SKM-1 treated with dmso at 0.1 percent for 144 hours (cell line): ENCODE data around the gene PPP2R2D.
"Not testable (repeated sequence)": the region's sequence is repeated elsewhere in the genome, so short reads cannot be mapped to it uniquely, and the experiment has no call there.

Experiments
- DNase-seq: peaks from one replicate; lab custom pipeline; 2025; ENCODE audit not compliant: unreplicated experiment; lab: John Stamatoyannopoulos, UW

The PPP2R2D gene

DNA sequence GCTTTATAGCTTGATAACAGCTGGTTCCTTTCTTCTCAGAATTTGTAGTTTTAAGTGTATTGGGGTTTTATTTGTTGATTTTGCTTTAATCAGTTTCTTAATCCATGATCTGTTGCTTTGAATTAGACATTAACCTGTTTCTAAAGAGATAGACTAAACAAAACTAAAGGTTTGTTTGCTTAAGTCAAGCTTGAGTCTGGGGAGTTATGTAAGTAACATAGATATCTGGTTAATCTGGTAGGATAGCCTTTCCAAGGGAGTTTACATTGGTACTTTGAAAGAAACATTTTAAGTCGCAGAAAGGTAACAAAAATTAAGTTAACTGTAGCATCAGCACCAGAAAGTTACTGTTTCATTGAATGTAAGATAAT is 5.4 kb downstream of the PPP2R2D start:
- no peak for DNase-seq

DNA sequence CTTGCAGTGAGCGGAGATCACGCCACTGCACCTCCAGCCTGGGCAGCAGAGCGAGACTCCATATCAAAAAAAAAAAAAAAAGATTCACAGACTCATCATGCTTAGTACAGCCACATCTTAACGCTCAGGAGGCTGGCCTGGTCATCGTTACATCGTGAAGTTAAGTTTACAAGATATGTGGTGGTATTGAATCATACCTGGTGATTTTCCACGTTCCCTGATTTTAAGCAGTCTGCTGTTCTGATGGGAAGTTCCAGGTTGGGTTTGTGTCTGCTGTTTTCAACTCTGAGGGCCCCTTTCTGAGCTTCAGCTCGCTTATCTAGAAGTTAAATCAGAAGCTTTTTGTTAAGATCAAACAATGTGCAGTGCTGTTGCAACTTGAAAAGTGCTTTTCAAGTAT is 6.9 kb downstream of the PPP2R2D start:
- DNase-seq = no peak

DNA sequence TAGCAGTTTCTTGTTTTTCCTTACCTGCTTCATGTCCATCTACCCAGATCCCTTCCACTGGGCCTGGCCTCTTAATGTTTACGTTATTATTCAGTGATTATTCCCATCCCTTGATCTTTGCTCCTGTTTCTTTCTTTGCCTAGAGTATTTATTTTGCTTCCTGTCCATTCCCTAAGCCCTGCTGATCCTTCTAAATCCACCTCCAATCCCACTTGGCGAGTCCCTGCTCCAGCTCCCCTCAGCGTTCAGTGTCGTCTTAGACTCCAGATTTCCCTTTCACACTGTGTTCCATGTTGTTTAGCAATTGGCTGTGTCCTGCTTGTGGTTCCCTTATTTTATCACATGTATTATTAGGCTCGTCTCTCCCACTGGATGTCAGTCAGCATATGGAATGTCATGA is 7.3 kb downstream of the PPP2R2D start:
- no peak for DNase-seq

DNA sequence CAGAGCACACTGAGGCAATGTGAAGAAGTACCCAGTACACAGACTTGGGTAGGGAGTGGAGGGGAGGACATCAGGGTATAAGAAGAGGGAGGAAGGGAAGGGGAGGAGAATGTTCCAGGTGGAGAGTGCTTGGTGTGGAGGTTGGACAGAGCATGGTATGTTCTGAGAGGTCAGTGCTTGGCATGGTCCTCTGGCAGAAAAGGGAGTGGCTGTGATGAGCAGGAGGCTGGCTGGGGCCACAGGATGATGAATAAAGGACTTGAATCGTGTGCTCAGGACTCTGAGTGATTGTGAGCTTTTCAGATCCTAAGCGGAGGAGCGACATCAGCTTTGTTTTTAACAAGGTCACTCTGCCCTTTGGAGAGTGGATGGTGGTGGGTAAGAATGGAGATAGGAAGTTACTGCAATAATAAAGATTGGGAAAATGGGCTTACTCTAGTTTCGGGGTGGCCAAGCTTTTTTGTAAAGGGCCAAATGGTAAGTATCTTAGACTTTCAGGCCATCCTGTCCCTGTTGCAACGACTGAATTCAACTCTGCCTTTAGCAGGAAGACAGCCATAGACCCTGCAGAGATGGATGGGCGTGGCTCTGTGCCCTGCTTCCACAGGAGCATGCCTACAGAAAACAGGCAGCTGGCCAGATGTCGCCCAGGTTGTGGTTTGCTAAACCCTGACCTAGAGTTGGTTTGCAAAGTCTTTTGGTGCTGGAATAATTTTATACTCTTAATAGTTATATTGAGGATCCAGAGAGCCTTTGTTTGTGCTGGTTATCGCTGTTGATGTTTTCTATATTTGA is 8.4 kb downstream of the PPP2R2D start:
- DNase-seq = no peak

DNA sequence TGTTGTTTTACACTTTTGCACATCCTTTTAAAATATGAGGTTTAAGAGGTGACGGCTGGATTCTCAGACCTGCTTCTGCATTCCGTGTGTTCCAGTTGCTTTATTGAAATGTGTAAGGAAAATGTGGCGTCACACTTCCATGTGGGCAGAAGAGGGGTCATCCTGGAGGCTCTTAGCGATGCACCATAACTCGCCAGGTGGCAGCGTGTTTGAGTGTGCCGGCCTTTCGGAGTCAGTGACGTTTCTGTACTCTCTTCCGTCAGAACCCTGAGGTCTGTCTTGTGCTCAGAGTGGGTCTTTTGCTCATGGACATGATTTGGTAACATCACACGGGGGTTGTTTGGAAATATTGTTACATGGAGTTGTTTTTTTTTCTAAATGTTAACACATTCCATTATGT is 9.1 kb downstream of the PPP2R2D start:
- DNase-seq = no peak

DNA sequence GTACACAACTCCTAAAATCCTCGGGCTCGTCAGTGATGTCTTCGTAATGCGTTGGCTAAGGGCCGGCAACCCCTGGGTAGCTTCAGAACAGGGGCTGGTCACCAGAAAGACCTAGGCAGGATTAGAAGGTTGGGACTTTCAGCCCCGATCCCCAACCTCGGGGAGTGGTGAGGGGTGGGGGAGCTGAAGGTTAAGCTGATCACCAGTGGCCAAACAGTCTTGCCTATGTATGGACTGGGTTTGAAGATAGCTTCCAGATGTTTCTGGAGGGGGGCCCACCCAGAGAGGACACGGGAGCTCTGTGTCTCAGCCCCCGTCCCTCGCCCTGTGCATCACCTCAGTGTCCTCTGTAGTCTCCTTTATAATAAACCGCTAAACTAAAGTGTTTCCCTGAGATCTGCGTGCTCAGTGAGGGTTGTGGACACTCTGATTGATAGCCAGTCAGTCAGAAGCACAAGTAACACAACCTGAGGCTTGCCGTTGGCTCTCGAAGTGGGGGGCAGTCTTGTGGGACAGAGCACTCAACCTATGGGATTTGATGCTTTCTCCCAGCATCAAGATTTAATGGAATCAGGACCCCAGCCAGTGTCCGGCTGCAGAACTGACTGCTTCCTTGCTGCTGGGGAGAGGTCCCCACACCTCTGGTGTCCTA is 10.0 kb downstream of the PPP2R2D start:
- no peak for DNase-seq

DNA sequence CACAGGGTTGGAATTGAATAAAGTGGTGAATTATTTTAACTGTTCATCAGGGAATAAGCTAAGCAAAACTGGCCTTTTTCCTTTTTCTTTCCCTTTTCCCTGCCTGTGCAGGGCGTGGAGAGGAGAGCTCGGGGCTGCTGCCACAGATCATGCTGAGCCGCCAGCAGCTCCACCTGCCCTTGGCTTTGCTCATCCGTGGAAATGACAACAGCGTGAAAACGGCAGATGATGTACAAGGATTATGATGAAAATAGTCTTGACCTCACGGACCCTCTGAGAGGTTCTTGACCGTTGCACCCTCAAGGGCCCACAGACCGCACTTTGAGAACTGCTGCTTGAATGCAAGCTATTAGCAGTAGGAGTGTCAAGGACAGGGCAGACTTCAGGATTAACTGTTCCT is 10.6 kb downstream of the PPP2R2D start:
- no peak for DNase-seq

DNA sequence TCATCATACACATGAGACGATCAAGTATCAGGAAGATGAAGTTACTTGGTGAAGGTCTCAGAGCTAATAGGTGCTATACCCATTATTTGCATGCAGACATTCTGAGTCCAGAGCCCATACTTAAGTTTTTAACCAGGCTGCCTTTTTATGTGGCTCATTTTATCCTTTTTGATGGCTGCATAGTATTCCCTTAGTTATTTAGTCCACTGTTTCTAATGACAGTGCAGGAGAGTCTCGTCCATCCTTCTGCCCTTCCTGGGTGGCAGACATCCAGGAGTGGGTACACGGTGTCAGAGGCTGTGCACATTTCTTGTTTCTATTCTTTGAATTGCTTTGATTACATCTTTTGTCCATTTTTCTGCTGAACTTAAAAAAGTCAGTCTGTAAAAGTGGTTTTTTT is 11.8 kb downstream of the PPP2R2D start:
- DNase-seq = no peak

DNA sequence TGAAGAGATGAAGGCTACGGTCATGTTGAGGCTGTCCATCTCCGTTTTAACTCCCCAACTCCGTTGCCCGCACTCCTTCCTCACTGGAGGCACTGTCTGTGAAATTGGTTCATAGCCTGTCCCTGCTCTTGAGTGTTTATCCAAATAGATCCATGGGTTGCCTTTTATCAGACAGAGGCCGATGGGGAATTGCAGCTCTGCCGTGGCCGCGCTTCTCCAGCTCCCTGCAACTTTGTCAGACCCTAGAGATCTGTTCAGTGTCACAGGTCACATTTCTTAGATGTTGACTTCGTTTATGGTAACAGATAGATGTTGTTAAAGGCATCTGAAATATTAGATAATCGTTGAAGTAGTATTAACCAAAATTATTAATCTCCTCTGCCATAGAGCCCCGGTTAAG is 14.7 kb downstream of the PPP2R2D start:
- no peak for DNase-seq

DNA sequence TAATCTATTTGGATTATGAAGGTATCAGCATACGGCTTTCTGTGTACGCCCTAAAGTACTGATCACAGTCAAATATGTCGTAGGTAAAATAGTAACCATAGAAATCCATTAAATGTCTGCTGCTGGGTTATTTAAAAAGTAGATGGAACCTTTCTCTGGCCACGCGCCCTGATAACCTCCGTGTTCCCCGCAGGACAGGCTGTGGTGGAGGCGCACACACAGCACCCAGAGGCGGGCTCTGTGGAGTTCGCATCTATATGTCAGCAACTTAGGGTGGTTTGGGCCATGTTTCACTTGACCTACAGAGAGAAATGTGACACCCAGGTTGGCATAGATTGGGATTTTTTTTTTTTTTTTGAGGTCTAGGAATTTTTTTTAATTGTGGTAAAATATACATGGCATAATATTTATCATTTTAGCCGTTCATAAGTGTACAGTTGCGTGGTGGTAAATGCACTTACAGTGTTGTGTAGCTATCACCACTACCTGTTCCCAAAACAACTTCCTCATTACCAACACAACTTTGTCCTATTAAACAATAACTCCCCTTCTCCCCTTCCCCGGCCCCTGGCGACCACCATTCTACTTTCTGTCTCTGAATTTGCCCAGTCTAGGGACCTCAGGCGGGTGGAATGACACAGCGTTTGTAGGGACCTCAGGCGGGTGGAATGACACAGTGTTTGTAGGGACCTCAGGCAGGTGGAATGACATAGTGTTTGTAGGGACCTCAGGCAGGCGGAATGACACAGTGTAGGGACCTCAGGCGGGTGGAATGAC is 15.4 kb downstream of the PPP2R2D start:
- DNase-seq = no peak

DNA sequence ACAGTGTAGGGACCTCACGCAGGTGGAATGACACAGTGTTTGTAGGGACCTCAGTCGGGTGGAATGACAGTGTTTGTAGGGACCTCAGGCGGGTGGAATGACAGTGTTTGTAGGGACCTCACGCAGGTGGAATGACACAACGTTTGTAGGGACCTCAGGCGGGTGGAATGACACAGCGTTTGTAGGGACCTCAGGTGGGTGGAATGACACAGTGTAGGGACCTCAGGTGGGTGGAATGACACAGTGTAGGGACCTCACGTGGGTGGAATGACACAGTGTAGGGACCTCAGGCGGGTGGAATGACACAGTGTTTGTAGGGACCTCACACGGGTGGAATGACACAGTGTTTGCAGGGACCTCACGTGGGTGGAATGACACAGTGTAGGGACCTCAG is 16.0 kb downstream of the PPP2R2D start:
- DNase-seq = not testable (repeated sequence)

DNA sequence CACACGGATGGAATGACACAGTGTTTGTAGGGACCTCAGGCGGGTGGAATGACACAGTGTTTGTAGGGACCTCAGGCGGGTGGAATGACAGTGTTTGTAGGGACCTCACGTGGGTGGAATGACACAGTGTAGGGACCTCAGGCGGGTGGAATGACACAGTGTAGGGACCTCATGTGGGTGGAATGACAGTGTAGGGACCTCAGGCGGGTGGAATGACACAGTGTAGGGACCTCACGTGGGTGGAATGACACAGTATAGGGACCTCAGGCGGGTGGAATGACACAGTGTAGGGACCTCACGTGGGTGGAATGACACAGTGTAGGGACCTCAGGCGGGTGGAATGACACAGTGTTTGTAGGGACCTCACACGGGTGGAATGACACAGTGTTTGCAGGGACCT is 16.7 kb downstream of the PPP2R2D start:
- DNase-seq = not testable (repeated sequence)

DNA sequence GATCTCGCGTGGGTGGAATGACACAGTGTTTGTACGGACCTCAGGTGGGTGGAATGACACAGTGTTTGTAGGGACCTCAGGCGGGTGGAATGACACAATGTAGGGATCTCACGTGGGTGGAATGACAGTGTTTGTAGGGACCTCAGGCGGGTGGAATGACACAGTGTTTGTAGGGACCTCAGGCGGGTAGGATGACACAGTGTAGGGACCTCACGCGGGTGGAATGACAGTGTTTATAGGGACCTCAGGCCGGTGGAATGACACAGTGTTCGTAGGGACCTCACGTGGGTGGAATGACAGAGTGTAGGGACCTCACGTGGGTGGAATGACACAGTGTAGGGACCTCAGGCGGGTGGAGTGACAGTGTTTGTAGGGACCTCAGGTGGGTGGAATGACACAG is 18.7 kb downstream of the PPP2R2D start:
- not testable (repeated sequence) for DNase-seq

DNA sequence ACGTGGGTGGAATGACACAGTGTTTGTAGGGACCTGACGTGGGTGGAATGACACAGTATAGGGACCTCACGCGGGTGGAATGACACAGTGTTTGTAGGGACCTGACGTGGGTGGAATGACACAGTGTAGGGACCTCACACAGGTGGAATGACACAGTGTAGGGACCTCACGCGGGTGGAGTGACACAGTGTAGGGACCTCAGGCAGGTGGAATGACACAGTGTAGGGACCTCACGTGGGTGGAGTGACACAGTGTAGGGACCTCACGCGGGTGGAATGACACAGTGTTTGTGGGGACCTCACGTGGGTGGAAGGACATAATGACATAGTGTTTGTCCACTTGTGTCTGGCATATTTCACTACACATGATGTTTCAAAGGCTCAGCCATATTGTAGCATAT is 19.3 kb downstream of the PPP2R2D start:
- no peak for DNase-seq

DNA sequence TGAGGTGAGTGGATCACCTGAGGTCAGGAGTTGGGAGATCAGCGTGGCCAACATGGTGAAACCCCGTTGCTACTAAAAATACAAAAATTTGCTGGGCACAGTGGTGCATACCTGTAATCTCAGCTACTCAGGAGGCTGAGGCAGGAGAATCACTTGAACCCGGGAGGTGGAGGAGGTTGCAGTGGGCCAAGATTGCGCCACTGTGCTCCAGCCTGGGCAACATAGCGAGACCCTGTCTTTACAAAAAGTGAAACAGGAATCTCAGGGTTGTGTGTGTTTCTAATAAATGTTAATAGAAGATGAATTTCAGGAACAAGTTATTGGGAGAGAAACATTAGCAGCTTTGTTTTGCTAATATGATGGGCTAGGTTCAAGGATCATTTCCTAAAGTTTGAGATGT is 19.9 kb downstream of the PPP2R2D start:
- no peak for DNase-seq

DNA sequence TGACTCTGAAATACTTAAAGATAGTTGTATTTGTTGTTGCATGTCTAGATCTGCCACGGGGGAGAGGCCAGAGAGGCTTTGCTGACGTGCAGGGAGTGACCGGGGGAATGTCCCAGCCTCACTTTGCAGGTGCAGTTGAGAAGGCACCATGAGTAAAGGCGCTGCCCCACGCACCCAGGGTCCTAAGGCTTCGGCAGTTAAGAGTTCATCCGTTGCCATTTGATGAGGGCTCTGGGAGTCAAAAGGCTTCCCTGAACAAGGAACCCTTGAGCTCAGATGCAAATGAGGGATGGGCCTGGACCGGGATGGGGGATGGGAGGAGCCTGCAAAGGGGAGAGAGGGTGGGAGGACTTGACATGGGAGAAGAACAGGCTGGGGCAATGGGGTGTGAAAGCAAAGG is 20.4 kb downstream of the PPP2R2D start:
- DNase-seq = no peak

DNA sequence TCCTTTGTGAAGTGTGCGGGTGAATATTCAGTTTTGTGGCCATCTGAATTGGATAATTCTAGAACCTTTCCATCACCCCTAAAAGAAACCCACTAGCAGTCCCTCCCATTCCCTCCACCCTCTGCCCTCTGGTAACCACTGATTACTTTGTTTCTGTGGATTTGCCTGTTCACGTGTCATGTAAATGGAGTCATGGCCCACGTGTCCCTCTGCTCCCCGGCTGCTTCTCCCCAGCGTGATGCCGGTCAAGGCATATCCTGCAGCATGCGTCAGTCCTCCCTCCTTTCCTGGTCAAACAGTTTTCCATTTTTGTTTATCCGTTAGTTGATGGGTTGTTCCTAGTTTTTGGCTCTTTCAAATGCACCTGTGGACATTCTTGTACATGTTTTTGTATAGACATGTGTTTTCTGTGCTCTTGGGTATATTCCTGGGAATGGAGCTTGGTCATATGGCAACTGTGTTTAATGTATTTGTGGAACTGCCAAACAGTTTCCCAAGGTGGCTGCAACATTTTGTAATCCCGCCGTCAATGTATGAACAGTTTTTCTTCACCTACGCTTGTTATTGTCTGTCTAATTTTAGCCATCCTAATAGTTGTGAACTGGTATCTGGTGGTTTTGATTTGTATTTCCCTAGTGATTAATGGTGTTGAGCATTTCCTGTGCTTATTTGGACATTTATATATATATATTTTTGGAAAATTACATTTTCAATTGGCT is 22.4 kb downstream of the PPP2R2D start:
- no peak for DNase-seq

DNA sequence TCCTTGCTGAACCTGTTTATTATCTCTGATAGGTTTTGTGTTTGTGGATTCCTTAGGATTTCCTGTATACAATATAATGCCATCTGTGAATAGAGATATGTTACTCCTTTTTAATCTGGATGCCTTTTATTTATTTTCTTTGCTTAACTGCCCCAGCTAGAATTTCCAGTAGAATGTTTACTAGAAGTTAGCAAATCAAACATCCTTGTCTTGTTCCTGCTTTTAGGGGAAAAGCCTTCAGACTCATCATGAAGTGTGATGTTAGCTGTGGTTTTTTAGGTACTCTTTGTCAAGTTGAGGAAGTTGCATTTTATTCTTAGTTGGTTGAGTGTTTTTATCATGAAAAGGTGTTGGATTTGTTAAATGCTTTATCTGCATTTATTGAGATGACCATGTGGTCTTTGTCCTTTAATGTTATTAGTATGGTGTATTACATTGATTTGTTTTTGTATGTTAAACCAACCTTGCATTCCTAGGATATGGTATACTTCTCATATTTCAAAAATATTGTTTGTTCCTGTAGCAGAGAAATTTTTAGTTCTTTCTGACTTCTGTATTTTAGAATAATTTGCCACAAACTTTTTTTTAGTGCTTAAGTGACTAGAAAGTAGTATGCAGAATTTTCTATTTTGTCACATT is 24.3 kb downstream of the PPP2R2D start:
- DNase-seq = peak; percentile 42

DNA sequence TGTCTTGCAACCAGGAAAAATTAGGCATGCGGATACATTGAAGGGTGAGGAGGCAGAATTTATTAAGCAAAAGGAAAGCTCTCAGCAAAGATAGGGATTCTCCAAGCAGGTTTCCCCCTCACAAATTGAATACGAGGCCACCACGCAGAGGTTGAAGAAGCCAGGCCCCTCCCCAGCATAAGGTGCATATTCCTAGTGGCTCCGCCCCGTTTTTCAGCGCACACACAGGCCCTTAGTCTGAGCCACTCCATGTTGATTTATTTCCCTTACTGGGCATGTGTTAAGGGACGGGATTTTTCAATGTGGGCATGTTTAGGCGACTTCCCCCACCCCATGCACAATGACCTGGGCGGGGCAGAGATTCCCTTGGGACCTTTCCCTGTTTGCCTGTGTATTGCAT is 24.9 kb downstream of the PPP2R2D start:
- DNase-seq = no peak

DNA sequence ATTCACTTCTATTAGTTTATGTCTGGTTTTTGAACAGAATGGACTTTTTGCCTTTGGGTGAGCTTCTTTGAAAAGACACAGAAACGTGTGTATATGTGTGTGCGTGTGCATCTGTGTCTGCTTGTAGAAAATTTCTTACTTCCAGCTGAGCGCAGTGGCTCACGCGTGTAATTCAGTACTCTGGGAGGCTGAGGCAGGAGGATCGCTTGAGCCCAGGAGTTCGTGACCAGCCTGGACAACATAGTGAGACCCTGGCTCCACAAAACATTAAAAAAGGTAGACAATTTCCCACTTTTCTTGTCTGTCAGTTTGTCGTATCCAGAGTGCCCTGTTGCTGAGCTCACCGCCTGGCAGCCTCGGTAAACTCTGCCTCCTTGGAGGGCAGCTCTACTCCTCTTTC is 25.4 kb downstream of the PPP2R2D start:
- no peak for DNase-seq
